ENCODE data around the gene ACBD6. TPM values are rescaled to one million over a fixed set of nuclear protein-coding genes. Genes with fewer than 3 reads are reported as not detected.
"Not testable (repeated sequence)": the region's sequence is repeated elsewhere in the genome, so short reads cannot be mapped to it uniquely, and the experiment has no call there.

ACBD6 gene
- total RNA-seq, 1 donor from 2014 or later: 19.0 TPM

DNA sequence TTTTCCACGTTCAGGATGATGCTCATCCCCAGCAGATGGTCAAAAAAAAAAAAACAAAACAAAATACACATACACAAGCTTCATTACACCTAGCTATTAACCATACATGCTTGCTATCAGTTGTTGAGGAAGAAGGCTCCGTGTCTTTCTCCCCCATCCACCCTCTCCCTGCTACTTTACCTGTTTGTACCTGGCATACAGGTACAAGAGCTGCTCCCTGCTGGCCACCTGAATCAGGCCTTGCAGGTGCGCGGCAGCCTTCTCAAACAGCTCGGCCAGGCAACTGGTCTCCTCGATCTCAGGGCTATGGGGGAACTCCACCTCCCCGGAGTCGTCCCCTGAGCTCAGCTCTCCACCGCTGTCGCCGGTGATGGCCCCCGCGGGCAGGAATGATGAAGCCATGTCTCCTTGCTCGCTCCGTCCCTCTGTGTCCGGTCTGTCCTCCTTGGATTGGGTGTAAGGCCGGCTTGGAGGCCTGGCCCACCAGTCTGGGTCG lies 464 bp downstream of the ACBD6 start:
- no peak for DNase-seq (ENCODE audit: low spot score)
- intact Hi-C loops (cut with DNase I): loop anchor here (5.0 kb wide), 1 partner anchor 655 kb away; no protein-coding TSS in a partner anchor

DNA sequence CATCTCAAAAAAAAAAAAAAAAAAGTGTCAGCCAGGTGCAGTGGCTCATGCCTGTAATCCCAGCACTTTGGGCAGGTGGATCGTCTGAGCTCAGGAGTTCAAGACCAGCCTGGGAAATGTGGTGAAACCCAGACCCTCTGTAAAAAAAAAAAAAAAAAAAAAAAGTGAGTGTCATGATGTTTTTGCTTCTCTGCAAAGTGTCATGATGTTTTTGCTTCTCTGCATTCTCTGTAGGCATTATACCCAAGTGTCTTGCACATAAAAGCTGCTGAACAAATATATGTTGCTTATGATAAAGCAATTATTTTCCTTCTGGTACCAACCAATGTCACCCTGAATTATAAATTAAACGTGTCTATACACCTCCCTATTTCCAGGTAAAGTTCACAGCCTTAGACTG lies 1.7 kb downstream of the ACBD6 start:
- intact Hi-C loops (cut with DNase I): loop anchor here (5.0 kb wide), 1 partner anchor 657 kb away; no protein-coding TSS in a partner anchor

DNA sequence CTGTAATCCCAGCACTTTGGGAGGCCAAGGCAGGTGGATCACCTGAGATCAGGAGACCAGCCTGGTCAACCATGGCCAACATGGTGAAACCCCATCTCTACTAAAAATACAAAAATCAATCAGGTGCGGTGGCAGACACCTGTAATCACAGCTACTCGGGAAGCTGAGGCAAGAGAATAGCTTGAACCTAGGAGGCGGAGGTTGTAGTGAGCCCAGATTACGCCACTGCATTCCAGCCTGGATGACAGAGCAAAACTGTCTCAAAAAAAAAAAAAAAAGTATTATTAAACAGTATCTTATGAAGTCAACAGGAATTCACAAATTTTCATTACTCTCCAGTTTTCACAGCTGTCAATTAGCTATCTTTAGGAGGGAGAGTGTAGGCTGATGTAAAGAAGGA lies 3.8 kb downstream of the ACBD6 start:
- no peak for DNase-seq (ENCODE audit: low spot score)
- intact Hi-C loops (cut with DNase I): no loop called here

More for the DNA sequence above, 1.7 kb downstream of the ACBD6 start:
- no peak for DNase-seq (ENCODE audit: low spot score)

DNA sequence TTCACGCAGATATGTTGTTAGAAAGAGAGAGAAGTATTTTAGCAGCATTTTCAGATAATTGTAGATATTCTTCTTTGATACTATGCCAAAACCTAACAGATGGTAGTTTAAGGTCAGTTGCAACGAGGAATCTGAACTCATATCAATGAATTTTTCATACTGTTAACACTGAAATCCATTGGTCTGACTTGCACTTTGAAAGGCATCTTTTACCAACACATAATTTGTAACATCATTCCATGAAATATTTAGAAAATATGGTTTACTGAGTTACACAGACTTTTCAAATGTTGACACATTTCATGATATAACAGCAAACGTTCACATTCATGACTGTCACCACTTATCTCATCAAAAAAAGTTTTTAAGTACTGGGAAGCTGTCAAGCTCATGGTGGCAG lies 4.6 kb downstream of the ACBD6 start:
- no peak for DNase-seq (ENCODE audit: low spot score)
- intact Hi-C loops (cut with DNase I): no loop called here

DNA sequence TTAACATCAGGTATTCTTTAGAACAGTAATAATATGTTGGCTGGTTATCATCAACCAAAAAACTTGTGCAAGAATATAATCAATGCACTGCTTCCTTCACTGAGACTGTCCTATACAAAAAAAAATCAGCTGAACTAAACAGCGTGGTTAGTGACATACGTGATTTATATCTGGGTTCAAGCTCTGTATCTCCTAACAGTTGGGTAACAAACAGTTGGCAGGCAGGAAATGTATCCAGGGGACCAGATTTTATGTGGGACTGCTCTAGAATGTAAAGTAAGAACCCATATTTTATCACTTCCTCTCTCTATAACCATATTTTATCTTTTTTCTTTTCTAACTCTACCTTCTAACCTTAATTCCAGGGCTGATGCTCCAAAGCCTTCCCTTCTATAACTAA lies 8.0 kb downstream of the ACBD6 start:
- no peak for DNase-seq (ENCODE audit: low spot score)

DNA sequence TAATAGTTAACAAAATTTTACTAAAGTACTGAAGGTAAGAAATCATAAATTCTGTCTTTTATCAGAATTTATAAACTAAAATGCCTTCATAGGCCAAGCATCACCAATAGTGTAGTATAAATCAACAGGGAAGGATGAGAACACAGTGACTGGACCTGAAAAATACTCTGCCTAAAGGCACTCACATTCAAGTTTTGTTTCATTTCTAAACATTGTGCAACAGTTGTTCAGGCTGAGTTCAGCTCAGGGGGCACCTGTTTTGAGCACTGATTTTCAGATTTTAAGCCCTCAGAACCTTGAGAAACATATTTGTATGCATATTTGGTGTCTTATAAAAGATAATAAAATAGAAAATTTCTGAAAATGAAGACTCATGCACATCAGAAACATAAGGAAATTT lies 12.4 kb downstream of the ACBD6 start:
- intact Hi-C loops (cut with DNase I): no loop called here
- DNase-seq (ENCODE audit: low spot score): no peak

More for the DNA sequence above, 8.0 kb downstream of the ACBD6 start:
- intact Hi-C loops (cut with DNase I): no loop called here

DNA sequence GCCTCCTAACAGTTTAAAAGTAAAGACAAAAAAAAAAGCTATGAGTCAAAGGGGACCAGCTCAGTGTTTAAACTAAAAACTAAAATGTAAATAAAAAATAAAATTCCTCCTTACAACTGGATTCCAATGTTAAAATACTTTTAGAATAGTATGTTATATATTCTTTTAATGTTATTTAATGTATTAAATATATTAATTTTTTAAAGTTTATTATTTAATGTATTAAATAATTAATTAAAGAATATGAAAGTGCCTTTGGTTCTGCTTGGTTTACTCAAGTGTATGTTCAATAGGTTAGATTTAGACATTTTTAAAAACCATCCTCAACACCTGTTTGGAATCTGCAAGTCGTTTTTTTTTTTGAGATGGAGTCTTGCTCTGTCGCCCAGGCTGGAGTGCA lies 13.1 kb downstream of the ACBD6 start:
- no peak for DNase-seq (ENCODE audit: low spot score)
- intact Hi-C loops (cut with DNase I): no loop called here

DNA sequence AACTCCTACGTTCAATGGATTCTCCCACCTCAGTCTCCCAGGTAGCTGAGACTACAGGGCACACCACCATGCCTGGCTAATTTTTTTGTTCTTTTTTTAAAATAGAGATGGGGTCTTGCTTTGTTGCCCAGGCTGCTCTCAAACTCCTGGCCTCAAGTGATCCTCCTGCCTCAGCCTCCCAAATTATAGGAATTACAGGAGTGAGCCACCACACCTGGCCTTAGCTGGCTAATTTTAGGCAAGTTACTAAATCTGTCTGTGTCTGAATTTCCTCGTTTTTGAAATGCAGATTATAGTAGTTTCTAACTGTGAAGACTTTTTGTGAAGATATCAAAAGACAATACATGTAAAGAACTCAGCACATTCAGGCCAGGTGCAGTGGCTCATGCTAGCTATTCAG lies 13.7 kb downstream of the ACBD6 start:
- intact Hi-C loops (cut with DNase I): no loop called here
- no peak for DNase-seq (ENCODE audit: low spot score)

DNA sequence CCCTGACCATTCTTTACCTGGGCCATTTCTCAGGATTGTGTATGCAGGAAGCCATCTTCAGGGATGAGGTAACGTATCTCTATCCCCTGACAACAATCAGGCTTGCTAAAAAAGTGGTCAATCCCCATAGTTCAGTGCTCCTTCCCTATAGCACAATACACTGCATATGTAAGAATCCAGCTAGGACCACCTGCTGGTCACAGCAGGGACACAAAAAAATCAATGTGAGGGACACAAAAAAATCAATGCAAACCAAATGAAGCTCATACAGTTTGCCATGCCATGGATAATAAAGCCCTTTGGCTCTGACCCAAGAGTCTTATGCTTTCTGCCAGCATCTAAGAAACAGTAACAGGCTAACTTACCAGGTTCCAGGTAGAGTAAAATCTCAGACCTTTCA lies 16.3 kb downstream of the ACBD6 start:
- intact Hi-C loops (cut with DNase I): no loop called here
- no peak for DNase-seq (ENCODE audit: low spot score)

DNA sequence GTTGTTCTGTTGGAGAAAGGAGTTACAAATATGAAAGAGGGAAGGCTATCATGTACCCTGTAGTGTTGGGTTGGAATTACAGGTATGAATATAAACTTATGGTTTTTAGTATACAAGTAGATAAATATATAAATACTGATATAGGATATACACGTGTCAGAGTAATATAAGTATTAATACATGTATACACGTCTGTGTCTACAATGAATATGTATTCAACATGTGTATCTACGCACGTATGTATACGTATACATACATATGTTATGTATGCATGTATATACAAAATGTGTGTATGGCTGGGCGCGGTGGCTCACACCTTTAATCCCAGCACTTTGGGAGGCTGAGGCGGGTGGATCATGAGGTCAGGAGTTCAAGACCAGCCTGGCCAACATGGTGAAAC lies 17.9 kb downstream of the ACBD6 start:
- no peak for DNase-seq (ENCODE audit: low spot score)
- intact Hi-C loops (cut with DNase I): no loop called here

DNA sequence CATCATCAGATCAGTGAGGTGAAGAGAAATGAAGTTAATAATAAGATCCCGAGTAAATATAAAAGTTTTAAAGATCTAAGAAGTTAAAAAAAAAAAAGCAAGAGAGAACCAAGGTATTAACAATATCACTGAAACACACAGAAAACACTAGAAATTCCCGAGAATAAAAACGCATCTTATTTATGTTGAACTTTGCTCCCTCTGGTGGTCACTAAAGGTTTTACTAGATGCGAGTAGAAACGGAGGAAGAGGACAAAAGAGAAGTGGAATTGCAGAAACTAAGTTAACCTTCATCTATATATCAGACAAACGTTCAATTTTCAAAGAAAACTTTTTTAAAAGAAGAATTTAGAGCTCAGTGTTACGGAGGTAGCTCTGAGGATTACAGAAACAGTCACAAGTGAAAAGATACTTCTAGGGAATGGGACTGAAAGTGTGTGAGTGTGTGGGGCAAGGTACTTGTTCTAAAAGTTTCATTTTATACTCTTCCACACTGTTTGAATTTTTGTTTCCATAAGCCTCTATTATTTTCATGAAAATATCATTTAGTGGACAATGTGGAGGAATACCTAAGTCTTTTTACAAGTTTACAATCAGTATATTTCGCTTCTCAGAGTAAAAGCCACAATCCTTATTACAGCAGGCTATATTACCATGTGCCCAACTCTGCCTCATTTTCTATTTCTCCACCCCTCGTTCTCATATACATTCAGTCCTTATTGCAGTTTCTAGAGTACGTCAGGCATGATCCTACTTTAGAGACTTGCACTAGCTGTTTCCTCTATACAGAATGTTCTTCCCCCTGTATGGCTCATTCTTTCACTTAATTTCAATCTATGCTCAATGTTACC lies 19.7 kb downstream of the ACBD6 start:
- intact Hi-C loops (cut with DNase I): no loop called here

DNA sequence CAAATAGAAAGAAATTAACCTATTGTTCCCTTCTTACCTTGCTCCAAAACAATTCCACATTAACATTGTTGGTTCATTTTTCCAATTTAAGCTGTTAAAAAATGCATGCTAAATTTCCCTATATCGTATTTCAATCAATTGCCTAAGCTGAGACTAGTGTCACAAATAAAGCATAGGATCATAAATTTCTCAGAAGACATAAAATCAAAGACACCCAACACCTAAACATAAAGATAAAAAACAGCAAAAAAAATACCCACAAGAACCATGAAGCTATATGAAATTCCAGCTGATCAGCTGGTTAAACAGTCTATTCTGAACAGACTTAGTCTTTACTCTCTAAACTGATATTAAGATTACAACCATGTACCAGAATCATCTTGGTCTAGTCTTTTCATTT lies 32.3 kb downstream of the ACBD6 start:
- intact Hi-C loops (cut with DNase I): loop anchor here (5.0 kb wide), 1 partner anchor 48 kb away; no protein-coding TSS in a partner anchor
- DNase-seq (ENCODE audit: low spot score): no peak

More for the DNA sequence above, 19.7 kb downstream of the ACBD6 start:
- DNase-seq (ENCODE audit: low spot score): no peak

DNA sequence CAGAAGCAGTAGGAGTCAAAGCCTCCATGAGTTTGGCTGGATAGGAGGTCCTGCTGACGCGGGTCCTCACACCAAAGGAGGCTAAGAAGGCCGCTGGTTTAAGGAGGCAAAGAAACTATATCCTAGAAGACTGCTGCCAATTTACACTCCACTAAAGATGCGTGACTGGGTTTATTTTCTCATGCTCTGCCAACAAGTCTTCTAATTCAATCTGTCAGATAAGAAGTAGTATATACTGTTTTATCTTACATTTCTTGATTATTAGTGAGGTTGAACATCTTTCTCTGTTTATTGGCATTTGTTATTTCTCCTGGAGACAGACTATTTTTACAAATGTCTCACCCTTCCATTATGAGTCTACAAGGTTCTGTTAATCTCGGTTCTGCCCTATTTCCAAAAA lies 34.1 kb downstream of the ACBD6 start:
- DNase-seq (ENCODE audit: low spot score): no peak
- intact Hi-C loops (cut with DNase I): no loop called here

DNA sequence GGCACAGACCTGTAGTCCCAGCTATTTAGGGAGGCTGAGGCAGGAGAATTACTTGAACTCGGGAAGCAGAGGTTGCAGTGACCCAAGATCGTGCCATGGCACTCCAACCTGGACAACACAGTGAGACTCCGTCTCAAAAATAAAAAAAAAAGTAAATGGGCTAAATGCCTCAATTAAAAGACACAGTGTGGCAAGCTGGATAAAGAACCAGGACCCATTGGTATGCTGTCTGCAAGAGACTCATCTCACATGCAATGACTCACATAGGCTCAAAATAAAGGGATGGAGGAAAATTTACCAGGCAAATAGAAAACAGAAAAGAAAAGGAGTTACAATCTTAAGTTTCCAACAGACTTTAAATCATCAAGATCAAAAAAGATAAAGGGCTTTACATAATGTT lies 40.3 kb downstream of the ACBD6 start:
- no peak for DNase-seq (ENCODE audit: low spot score)

DNA sequence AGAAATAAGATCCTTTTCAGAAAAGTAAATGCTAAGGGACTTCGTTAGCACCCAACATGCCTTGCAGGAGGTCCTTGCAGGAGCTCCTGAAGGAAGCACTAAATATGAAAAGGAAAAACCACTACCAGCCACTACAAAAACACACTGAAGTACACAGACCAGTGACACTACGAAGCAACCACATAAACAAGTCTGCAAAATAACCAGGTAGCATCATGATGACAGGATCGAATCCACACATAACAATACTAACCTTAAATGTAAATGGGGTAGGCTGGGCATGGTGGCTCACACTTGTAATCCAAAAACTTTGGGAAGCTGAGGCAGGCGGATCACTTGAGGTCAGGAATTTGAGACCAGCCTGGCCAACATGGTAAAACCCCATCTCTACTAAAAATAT lies 40.7 kb downstream of the ACBD6 start:
- intact Hi-C loops (cut with DNase I); DNase-seq (ENCODE audit: low spot score): not testable (repeated sequence)

More for the DNA sequence above, 40.3 kb downstream of the ACBD6 start:
- intact Hi-C loops (cut with DNase I): no loop called here

DNA sequence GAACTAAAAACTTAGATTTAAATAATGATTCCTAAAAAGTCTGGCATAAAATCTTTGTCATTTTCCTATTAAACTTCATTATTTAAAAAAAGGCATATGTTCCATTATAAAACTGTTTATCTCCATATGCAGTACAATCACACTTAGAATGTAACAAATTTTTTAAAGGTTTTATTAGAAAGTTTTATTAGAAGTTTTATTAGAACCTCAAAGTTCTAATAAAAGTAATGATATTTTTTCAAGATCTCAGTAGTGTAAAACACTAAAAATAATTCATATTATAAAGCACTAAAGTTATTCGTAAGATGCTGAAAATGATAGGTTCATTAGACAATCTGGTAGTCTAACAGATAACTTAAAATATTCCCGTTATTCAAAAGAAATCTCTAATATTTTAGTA lies 43.6 kb downstream of the ACBD6 start:
- intact Hi-C loops (cut with DNase I): no loop called here
- no peak for DNase-seq (ENCODE audit: low spot score)

DNA sequence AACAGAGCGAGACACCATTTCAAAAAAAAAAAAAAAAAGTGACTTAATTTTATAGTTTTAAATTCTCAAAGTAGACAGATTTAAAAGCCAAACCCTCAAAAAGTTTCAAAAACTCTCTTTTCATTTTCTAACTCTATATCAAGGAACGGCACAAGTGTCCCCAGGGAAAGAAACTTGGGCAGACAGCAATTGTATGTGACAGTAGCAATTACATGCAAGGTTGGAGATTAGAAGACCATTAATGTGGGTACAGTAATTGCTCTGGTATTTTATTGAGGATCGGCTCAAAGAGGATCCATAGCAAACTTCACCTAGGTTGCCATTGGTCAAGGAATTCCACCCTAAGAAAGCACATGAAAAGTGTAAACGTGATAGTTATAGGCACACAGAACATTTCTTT lies 46.2 kb downstream of the ACBD6 start:
- intact Hi-C loops (cut with DNase I): no loop called here
- DNase-seq (ENCODE audit: low spot score): no peak

DNA sequence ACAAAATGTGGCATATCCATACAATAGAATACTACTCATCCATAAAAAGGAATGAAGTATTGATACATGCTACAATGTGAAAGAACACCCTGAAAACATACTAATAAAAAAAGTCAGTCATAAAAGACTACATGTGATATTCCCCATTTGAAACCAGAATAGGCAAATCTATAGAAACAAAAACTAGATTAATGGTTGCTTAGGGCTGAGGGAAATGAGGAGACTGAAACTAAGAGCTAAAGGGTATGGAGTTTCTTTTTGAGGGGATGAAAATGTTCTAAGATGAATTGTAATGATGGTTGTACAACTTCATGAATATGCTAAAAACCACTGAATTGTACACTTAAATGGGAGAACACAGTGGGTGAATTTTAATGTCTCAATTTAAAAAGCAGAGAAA lies 50.9 kb downstream of the ACBD6 start:
- intact Hi-C loops (cut with DNase I): no loop called here
- no peak for DNase-seq (ENCODE audit: low spot score)

DNA sequence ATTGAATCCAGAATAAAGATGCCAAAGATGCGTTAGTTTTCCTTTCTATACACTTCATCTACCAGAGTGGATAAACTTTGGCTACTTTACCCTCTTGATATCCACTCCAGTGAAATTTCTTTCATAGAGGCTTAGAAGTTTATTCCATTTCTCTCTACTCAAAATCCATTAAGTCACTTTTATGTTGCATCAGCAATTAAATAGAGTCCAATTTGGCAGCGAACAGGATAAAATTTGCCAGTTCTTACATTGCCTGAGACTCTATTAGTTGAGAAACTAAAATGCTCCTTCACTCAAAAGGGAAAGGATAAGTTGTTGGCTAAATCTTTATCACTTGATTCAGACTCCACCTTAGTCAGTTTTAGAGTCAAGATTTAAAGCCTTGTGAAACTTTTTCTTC lies 57.9 kb downstream of the ACBD6 start:
- DNase-seq (ENCODE audit: low spot score): no peak
- intact Hi-C loops (cut with DNase I): no loop called here

DNA sequence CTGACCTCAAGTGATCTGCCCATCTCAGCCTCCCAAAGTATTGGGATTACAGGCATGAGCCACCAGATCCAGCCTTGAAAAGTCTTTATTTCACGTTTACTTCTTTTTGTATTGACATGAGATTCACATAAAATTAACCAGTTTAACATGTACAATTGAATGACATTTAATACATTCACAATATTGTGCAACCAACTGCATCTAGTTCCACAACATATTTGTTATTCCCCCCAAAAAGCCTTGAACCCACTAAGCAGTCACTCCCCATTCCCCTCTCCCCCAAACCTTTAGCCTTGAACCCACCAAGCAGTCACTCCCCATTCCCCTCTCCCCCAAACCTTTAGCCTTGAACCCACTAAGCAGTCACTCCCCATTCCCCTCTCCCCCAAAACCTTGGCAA lies 62.0 kb downstream of the ACBD6 start:
- DNase-seq (ENCODE audit: low spot score): no peak
- intact Hi-C loops (cut with DNase I): no loop called here

DNA sequence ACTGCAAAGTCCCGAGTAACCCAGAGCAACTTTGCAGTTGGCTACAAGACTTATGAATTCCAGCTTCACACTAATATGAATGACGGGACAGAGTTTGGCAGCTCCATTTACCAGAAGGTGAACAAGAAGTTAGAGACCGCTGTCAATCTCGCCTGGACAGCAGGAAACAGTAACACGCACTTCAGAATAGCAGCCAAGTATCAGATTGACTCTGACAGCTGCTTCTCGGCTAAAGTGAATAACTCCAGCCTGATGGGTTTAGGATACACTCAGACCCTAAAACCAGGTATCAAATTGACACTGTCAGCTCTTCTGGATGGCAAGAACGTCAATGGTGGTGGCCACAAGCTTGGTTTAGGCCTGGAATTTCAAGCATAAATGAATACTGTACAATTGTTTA lies 66.8 kb downstream of the ACBD6 start:
- no peak for DNase-seq (ENCODE audit: low spot score)
- intact Hi-C loops (cut with DNase I): no loop called here
